ENCODE measurements around the gene ATXN3.
"Not testable (repeated sequence)": the region's sequence is repeated elsewhere in the genome, so short reads cannot be mapped to it uniquely, and the experiment has no call there.

The ATXN3 gene

DNA sequence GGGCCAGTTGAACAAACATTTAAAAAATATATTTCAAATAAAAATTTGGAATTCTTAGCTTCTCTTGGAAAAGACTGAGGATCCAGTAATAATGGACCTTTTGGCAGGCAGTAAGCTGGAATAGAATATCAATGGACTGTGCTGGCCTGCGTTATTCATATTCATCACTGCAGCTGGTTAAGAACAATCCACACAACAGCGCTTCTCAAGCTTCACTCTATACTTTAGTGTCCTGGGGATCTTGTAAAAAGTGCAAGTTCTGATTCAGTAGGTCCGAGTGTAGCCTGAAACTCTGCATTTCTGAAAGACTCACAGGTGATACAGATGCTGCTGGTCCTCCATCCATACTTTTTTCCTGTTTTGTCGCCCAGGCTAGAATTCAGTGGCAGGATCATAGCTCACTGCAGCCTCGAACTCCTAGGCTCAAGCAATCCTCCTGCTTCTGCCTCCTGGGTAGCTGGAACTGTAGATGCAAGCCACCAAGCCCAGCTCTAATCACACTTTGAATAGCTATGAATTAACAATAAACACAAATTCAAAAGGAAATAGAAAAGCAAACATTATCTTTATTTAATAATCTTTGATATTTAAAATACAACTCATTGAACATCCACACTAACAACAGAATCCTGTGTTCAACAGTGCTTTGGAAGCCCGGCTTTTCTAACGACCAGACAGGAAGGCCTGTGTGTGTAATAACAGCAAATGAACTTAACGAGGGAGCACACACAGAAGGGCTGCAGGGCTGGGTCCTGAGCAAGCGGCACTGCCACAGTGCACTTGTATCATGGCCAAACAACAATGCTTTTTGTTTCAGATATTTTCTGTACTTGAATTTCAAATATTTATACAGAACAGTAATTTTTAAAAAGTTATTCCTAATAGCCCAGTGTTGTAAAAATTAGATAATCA is 48.1 kb downstream of the ATXN3 start:
- DNase-seq, result no peak

DNA sequence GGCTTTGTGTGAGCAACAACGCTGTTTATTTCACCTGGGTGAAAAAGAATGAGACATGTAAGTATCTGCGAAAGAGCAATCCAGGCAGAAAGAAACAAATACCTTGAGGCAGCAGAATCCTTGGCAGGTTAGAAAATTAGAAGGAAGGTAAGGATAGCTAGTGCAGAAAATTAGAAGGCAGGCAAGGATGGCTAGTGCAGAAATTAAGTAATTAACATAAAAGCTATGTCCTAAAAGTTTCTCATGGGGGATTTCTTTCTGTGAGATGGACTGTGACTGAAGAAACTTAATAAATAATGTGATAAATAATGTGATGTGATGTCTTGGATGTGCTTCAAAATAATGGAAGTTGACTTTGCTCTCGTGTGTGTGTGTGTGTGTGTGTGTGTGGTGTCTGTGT is 56.6 kb downstream of the ATXN3 start:
- DNase-seq, result no peak

DNA sequence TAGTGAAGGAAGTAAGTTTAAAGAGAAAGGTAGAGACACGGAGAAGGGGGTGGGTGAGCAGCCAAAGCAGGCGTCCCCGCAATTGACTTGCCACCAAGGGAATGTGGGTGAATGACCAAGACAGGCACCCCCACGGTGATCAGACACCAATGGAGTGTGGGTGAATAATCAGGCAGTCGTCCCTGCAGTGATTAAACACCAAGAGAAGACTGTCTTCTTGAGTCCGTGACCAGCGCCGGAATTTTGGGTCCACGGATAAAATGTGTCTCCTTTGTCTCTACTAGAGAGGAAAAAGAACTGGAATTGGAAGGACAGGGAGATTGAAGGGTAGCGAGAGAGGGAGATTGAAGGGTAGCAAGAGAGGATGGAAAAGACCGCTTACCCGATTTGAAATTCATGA is 57.2 kb downstream of the ATXN3 start:
- DNase-seq, result not testable (repeated sequence)

DNA sequence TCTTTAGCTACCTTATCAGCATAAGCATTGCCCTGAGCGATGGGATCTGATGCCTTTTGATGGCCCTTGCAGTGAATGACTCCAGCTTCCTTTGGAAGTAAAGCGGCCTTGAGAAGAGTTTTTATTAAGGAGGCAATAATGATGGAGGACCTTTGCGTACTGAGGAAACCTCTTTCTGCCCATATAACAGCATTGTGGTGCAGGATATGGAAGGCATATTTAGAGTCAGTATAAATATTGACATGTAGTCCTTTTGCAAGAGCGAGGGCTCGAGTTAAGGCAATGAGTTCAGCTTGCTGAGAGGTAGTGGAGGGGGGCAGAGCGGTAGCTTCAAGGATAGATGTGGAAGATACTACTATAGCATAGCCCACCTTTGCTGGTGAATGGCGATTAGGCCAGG is 60.5 kb downstream of the ATXN3 start:
- not testable (repeated sequence) for DNase-seq

DNA sequence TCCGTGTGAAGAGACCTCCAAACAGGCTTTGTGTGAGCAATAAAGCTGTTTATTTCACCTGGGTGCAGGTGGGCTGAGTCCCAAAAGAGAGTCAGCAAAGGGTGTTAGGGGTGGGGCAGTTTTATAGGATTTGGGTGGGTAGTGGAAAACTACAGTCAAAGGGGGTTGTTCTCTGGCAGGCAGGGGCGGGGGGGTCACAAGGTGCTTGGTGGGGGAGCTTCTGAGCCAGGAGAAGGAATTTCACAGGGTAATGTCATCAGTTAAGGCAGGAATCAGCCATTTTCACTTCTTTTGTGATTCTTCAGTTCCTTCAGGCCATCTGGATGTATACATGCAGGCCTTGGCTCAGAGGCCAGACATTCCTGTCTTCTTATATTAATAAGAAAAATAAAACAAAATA is 64.6 kb downstream of the ATXN3 start:
- DNase-seq, result not testable (repeated sequence)

DNA sequence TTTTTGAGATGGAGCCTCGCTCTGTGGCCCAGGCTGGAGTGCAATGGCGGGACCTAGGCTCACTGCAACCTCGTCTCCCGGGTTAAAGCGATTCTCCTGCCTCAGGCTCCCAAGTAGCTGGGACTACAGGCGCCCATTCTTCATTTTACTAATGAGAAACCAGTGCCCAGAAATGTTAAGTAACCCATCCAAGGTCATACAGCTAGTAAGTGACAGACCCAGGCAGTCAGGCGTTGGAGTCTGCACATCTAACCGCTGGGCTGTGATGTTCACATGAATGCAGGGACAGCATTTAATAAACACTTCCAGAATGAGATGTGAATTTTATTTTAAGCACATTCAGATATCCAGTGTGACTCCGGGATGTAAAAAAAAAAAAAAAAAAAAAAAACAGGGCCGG is 65.2 kb downstream of the ATXN3 start:
- no peak for DNase-seq

DNA sequence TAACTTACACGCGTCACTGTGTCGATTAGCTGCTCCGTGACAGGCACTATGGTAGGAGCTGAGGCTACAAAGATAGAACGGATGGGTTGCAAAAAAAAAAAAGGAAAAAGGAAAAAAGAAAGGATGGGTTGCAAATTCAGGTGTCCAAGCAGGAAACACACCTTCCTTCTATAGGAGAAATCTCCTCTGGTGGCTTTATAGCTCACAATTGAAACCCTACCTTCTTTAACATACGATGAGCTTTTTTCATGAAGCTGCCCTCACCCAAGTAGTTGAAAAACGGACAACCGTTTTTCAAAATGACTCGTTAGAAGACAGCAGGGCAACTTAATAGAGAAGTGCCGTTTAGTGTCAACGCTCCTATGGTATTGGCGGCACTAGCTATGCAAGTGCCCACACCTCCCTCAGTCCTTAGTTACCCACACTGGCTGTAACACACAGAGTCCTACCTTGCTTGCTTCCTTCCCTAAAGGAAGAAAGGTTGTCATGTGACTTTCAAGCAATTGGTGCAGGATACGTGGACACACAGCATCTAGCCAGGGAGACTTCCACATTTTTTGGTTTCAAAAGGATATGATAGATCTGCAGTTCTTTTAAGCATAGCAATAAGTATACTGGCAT is 65.8 kb downstream of the ATXN3 start:
- DNase-seq, result no peak

DNA sequence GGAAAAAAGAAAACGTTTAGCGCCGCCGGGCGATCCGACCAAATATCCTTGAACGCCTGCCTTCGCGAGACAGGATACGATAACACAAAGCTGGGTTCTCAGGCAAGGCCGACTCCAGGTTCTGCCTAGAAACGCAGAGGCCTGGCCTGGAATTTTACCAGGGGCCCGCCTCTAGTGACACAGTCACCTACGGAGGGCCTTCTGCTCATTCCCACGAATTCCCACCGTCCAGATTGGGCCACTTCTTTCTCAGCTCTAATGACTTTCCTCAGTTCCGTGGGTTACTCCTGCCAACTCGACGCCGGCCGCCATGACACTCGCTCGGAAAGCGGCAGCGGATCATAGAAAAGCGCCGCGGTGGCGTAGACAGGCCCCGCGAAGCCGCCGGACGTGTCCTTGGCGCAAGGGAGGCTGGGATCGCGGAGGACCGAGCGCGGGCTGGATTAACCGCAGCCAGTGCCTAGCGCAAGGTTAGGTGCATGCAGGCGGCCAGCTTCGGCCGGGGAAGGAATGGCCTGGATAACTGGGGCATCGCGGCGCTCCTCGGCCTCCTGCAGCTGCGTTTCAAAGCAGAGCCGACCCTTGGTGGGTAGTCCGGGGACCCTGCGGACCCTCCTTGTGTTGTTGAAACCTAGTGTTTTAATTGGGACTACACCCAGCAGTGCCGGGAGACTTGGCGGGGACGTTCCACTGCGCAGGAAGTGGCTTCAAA is 66.5 kb downstream of the ATXN3 start, which contains the start of gene TRIP11:
Gene TRIP11, minus strand, starts transcription at position 341 of the 712 bp plus-strand sequence. CDS start 374 bp downstream, outside the sequence.
- peak; percentile 94 for DNase-seq

DNA sequence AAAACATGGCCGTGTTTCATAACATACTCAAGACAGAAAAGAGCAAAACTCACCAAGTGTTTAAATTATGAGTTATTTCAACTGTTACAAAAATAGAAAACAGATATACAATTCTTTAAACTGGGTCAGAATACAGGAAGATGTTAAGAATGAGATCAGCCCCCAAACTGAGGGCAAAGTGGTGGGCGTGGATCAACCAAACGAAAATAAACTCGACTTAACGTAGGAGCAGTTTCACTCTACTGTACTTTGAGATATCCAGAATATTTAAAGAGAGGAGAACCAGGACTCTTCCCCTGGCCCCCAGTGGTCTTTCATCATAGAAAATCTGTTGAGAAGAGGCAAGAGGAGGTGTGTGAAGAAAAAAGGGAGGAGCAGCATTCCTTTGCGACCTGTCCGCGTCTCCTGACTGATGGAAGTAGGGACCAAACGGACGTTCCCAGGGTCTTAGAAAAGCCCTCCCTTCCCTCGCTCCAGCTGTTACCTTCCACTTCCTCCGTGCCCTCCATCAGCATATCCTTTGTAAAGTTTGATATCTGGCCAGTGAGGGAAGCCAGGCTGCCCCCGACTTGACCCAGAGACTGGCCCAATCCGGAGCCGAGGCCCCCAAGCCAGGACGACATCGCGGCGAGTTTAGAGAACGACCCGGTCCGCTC is 67.2 kb downstream of the ATXN3 start:
- peak; percentile 19 for DNase-seq

DNA sequence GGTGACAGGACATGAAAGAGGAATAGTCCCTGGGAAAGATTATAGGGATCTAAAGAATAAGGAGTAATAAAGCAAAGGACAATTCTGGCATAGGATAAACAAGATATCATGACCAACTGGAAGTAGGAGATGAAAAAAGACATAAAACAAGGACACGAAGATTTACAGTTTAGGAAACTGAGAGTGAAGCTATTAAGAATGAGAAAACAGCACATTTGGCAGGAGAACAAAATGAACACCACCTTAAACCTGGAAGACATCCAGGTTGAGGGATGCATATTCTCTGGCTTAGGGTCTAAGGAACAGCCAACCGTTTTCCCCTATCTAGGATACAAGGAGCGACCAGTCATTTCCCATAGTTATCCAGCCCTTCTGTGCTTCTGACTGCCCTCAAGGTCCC is 68.4 kb downstream of the ATXN3 start:
- no peak for DNase-seq

DNA sequence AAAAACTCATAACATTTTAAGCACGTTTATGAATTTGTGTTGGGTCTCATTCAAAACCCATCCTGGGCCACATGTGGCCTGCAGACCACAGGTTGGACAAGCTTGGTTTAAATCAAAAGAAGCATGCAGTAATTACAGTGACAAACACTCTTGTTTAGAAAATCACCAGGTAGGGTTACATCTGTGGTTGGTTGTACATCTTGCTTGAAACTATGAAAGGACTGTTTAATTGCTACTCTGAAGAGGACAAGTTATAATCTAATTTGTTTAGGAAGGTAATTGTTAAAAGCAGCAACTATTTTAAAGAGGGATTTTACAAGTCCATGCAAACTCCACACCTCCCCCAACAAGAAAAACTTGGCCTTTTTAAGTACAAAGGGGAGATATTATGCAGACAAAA is 70.5 kb downstream of the ATXN3 start:
- peak; percentile 56 for DNase-seq

DNA sequence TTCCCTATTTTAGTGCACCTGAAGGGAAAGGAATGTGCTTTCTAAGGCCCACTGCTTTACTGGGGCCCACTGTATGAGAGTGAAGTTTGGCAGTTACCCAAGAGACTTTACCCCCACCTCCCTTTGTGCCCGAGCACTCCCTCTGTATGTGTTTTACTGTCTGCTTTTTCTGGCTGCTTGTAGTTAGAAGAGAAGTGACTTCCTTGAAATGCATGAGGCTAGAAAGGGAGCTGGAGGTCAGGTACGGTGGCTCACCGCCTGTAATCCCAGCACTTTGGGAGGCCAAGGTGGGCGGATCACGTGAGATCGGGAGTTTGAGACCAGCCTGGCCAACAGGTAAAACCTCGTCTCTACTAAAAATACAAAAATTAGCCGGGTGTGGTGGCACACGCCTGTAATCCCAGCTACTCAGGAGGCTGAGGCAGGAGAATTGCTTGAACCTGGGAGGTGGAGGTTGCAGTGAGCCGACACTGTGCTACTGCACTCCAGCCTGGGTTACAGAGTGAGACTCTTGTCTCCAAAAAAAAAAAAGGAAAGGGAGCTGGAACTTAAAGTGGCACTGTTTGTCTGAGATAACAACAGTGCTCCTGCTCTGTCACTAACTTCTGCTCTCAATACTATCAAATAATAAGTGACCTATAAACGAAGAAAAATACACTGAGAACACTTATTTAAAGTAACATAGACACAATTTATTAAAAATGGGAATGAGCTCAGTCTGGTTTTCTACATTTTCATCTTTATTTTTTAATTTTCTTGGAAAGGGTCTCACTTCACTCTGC is 72.3 kb downstream of the ATXN3 start:
- no peak for DNase-seq

DNA sequence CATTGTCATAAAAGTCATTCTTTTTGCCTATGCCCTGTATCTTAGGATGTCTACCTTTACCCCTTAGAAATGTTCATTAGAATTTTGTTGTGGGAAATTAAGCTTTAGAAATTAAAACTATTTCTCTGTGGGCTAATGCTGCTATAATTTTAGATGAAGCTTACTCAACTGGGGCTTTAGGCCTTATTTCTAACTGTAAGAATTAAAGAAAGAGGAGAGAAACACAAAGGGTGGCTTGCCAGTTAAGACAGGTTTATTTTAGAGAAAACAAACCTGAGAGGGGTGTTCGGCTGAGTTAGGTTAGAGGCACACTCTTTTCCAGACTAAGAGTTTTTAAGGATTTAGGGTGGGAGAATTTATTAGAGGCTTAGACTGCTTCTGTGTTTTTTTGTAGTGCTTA is 72.9 kb downstream of the ATXN3 start:
- DNase-seq, result no peak

DNA sequence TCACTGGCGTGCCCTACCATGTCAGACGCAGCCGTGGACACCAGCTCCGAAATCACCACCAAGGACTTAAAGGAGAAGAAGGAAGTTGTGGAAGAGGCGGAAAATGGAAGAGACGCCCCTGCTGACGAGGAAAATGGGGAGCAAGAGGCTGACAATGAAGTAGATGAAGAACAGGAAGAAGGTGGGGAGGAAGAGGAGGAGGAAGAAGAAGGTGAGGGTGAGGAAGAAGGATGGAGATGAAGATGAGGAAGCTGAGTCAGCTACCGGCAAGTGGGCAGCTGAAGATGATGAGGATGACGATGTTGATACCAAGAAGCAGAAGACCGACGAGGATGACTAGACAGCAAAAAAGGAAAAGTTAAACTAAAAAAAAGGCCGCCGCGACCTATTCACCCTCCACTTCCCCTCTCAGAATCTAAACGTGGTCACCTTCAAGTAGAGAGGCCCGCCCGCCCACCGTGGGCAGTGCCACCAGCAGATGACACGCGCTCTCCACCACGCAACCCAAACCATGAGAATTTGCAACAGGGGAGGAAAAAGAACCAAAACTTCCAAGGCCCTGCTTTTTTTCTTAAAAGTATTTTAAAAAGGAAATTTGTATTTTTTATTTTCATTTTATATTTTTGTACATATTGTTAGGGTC is 79.7 kb downstream of the ATXN3 start:
- no peak for DNase-seq

DNA sequence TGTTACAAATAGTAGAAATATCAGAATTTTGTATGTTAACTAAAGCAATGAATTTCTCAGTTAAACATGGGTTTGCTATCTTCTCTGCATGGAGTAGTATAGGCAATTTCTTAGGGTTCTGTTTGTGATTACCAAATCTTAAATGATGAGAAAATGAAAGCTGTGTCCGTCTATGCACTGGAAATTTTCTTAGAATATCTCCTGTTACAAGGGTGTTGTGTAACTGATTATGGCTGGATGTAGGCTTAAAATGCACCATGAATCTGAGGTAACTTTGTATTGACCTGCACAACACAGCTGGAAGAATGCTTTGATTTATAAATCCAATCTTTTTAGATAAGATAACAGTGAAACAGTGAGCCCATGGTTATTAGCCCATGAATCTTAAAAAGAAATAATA is 84.3 kb downstream of the ATXN3 start:
- DNase-seq, result no peak

DNA sequence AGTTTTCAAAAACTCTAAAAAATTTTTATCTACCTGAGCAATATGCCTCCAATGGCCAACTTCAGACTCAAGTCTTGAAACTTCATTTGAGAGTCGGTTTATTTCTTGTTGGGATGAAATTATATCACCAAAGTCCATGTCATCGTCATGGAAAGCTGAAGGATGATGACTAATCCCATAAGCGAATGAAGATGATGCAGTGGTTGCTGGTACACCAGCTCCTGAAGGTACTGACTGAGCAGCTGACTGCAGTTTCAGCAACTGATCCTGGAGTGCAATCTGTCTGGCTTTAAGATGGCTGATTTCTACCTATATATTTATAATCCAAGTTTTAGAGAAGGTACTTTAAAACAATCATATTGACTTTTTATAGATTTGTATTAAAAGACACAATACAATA is 84.9 kb downstream of the ATXN3 start:
- no peak for DNase-seq

DNA sequence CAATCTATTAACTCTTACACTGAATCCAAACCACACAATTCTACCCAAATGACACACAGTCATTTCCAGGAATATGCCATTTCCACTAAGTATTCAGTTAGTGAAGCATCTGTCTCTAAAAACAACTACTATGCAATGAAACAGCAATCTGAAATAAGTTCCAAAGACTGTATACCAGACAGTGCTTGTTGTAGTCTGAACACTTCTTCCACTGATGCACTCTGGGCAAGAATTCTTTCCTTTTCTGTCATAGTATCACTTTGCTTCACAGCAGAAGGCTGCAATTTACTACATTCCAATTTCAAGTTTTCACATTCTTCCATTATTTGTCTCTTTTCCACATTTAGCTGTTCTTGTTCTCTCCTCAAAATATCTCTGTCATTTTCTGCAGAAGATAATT is 92.3 kb downstream of the ATXN3 start:
- no peak for DNase-seq

DNA sequence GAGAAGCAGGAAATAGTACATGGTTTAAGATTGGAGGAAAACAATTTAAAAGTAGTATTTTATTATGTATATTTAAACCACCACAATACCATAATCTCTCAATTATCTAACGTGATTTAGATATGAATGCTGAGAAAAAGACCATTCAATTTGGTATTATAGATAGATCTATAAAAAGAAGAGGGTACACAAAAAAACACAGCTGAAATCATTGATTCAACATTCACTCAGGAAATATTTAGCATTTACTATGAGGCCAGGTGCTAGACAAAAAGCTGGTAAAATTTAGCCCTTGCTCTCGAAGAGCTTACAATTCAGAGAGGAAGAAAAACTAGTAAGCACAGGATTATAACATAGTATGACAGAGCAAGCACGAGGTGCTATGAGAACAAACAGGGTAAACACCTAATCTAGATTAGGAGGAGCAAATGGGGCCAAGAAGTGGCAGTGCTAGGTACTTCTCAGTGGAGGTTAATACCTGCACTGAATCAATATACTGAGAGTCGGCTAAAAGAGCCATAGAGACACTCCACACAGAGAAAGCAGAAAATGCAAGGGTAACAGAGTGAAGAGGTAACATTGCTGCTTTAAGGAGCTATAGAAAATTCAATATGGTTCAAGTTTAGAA is 94.1 kb downstream of the ATXN3 start:
- DNase-seq, result no peak

DNA sequence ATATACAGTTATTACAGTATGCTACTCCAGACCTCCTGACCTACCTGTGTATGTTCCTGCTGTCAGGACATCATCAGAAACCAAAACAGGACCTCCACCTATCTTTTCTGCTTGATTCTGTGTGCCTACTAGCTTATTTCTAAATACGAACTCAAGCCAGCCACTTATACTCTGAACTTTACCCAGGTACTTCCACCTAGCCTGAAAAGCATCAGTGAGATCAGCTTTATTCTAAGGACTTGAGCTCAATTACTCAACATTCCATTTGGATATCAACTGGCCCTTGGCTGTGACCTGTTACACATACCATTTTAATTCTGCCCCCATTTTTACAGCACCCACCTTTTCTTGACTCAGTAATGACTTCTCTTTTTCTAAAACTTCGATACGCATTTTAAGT is 95.7 kb downstream of the ATXN3 start:
- DNase-seq, result no peak

DNA sequence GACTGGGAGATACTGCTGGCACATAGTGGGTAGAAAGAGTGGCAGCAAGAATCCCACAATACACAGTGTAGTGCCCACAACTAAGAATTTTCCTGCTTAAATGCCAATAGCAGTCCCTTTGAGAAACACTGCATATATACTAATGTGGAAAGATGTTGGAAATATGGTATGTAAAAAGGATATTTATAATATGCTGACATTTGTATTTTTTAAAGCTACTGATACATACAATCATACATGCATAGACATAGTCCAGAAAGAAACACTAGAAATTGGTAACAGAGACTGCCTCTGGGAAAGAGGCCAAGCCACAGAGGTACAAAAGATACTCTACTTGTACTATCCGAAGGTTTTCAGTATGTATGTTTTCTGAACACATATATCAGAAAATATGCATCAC is 96.8 kb downstream of the ATXN3 start:
- no peak for DNase-seq
